GM19238 (cell line): ENCODE measurements around the gene IFNA16.
"Not testable (repeated sequence)": the region's sequence is repeated elsewhere in the genome, so short reads cannot be mapped to it uniquely, and the experiment has no call there.

Experiments used
- DNase-seq: peaks from one replicate; pipeline ENCODE4 v3.0.0; 2011; ENCODE audit warnings: low spot score; ENCODE audit not compliant: insufficient read length

Gene IFNA16

GRCh38 chr9:21202105-21202504 lies 15.0 kb downstream of the IFNA16 start, which contains the start of gene IFNA7:
IFNA7 (minus strand) TSS chr9:21202205; CDS start chr9:21202165, 40 bp downstream.
- not testable (repeated sequence) for DNase-seq

GRCh38 chr9:21194867-21195776 lies 22.0 kb downstream of the IFNA16 start:
- DNase-seq, result not testable (repeated sequence)

GRCh38 chr9:21187487-21187886 lies 29.6 kb downstream of the IFNA16 start, which contains the start of gene IFNA4:
IFNA4 (minus strand) TSS chr9:21187587; CDS start chr9:21187531, 56 bp downstream.
- DNase-seq, result not testable (repeated sequence)

GRCh38 chr9:21182810-21183736 lies 34.0 kb downstream of the IFNA16 start:
- DNase-seq, result not testable (repeated sequence)

- DNase-seq, result no peak
Measured at GRCh38 chr9:21174671-21175070, 42.4 kb downstream of the IFNA16 start.

- DNase-seq, result no peak
Measured at GRCh38 chr9:21172156-21172555, 45.0 kb downstream of the IFNA16 start.

- no peak for DNase-seq
Measured at GRCh38 chr9:21171351-21171750, 45.8 kb downstream of the IFNA16 start.

- DNase-seq, result not testable (repeated sequence)
Measured at GRCh38 chr9:21166560-21166959, 50.6 kb downstream of the IFNA16 start, which contains the start of gene IFNA21. IFNA21 (minus strand) TSS chr9:21166660; CDS start chr9:21166612, 48 bp downstream.
